ENCODE results near the gene RRAD. TPM values are rescaled to one million over a fixed set of nuclear protein-coding genes. Genes with fewer than 3 reads are reported as not detected.
"Not testable (repeated sequence)": the region's sequence is repeated elsewhere in the genome, so short reads cannot be mapped to it uniquely, and the experiment has no call there.

Gene RRAD
- total RNA-seq, 8 experiments from 2014 or later, result 0.60 to 33.2 (median 2.1) TPM

- no peak overlapping the region for H3K27ac ChIP-seq
- H3K4me1 ChIP-seq (replicated peaks in 1 of 2), result peaks cover 4 to 10% of the 10 kb centered on the region in 2 donors
- peak overlapping the region in 3 of 5 donors; percentile 12 to 24 (median 20) for H3K4me3 ChIP-seq
- in situ Hi-C loops (cut with MboI; ENCODE audit: low pct_unique_long_range_greater_than_20kb in 2 of 9, low sequenced_read_pairs in 9 of 9, unreplicated experiment in 9 of 9), result loop anchor here in 1 of 9 experiments (25.0 kb wide), 1 partner anchor 463 kb away; the partner anchor contains the start of gene ZDHHC1
- 8 to 55% (median 15%) methylated on average over 2 to 9 of the region's 21 CpGs; no CpG with 5 or more reads in 6 of the 10 experiments for WGBS, 10 experiments
- ATAC-seq (replicated peaks in 6 of 8), result peak in 4 of 8 experiments; percentile 2 to 38 (median 36)
Measured at GRCh38 chr16:66948837-66949225, 23.5 kb upstream of the RRAD start.

DNA sequence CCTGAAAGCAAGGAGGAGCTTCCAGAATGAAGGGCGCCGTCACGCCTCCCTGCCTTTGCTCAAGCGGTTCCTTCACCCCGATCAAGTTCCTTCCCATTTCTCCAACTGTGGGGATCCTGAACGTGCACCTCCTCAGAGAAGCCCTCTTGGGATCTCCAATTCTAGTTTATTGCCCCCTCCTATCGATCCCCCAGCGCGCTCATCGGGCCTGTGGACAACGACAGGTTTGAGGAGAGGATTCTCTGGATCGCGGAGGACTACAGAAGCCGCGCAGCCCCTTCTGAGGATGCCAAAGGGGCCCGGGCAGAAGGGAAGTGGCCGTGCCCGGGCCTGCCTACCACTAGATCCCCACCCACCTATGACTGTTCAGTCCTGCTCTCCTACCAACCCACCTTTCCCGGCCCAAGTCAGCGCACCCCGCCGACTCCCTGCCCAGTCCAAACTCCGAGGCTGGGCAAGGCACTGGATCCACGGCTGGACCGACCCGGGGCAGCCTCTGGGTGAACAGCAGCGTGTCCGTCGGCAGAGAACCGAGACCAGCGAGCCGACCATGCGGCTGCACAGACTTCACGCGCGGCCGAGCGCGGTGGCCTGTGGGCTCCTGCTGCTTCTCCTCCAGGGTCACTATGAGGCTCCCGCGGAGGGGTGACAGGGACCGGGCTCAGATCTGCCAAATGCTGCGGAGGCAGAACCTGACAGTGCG lies 22.9 kb upstream of the RRAD start:
- peak overlapping the region in 4 of 5 donors; percentile 12 to 24 (median 16) for H3K4me3 ChIP-seq
- in situ Hi-C loops (cut with MboI; ENCODE audit: low pct_unique_long_range_greater_than_20kb in 2 of 9, low sequenced_read_pairs in 9 of 9, unreplicated experiment in 9 of 9), result loop anchor here in 1 of 9 experiments (25.0 kb wide), 1 partner anchor 464 kb away; the partner anchor contains the start of gene ZDHHC1
- peaks cover 4 to 10% of the 10 kb centered on the region in 2 donors for H3K4me1 ChIP-seq (replicated peaks in 1 of 2)
- H3K27ac ChIP-seq, result no peak overlapping the region
- peak; percentile 11 to 63 (median 46) for ATAC-seq (replicated peaks in 6 of 8)
- WGBS, 10 experiments, result 0 to 12% (median 2%) methylated on average over 1 to 14 of the region's 44 CpGs; no CpG with 5 or more reads in 6 of the 10 experiments

DNA sequence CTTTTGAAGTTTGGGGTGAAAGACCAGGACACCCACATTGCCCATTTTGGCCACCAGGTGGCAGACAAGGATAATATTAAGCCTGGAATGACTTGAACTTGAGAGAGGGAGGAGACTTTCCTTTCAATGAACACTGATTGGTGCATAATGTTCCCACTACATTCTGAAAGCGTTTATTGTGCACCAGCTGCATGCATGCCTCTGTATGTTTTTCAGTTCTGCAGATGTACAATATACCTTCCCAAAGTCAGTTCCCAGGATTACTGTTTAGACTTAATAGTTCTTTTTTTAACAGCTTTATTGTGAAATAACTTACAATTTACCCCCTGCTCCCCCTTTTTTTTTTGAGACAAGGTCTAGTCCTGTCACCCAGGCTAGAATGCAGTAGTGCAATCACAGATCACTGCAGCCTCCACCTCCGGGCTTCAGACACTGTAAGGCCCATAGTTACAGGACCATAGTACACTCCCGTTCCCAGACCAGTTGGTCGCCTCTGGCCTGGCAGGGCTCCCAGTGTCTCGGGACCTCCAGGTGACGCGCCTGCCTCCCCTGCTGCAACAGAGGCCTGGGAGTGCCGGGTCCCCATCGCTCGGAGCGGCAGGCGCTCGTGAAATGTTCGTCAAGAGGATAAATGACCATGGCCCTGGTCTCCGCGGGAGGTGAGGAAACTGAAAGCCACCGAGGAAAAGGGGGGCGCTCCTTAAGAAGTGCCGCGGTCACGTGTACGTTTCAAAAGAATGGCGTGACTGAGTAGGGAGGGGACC lies 22.1 kb upstream of the RRAD start:
- in situ Hi-C loops (cut with MboI; ENCODE audit: low pct_unique_long_range_greater_than_20kb in 2 of 9, low sequenced_read_pairs in 9 of 9, unreplicated experiment in 9 of 9), result loop anchor here in 1 of 9 experiments (25.0 kb wide), 1 partner anchor 465 kb away; the partner anchor contains the start of gene ZDHHC1
- 0% methylated on average over 1 to 2 of the region's 23 CpGs; no CpG with 5 or more reads in 4 of the 10 experiments for WGBS, 10 experiments
- Histone ChIP-seq H3K4me3 (peak overlapping the region in 3 of 5 donors; percentile 12 to 24 (median 20)), H3K4me1 (replicated peaks in 1 of 2) (peaks cover 4 to 10% of the 10 kb centered on the region in 2 donors), H3K27ac (no peak overlapping the region)
- peak; percentile 53 to 86 (median 63) for ATAC-seq (replicated peaks in 6 of 8)

DNA sequence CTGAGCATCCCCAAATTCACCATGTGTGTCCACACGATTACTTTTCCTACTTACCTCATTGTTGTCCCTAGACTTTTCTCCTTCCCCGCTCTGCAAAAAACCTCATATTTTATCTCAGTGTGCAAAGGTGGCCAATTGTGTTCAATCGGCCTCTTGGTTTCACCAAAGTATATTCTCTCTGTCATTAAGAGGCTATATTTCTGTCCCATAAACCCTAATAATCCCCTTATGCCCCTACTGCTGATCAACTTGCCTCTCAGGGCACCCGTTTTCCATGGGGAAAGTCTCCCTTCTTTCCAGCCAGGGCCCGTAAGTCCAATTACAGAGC lies 21.6 kb upstream of the RRAD start:
- Histone ChIP-seq H3K4me3 (no peak overlapping the region), H3K27ac (no peak overlapping the region), H3K4me1 (replicated peaks in 1 of 2) (peaks cover 4 to 10% of the 10 kb centered on the region in 2 donors)
- in situ Hi-C loops (cut with MboI; ENCODE audit: low pct_unique_long_range_greater_than_20kb in 2 of 9, low sequenced_read_pairs in 9 of 9, unreplicated experiment in 9 of 9), result loop anchor here in 1 of 9 experiments (25.0 kb wide), 1 partner anchor 465 kb away; the partner anchor contains the start of gene ZDHHC1
- ATAC-seq (replicated peaks in 6 of 8), result peak in 1 of 8 experiments; percentile 2
- WGBS, 10 experiments, result 0 to 43% (median 29%) methylated on average over 1 to 5 of the region's 5 CpGs

DNA sequence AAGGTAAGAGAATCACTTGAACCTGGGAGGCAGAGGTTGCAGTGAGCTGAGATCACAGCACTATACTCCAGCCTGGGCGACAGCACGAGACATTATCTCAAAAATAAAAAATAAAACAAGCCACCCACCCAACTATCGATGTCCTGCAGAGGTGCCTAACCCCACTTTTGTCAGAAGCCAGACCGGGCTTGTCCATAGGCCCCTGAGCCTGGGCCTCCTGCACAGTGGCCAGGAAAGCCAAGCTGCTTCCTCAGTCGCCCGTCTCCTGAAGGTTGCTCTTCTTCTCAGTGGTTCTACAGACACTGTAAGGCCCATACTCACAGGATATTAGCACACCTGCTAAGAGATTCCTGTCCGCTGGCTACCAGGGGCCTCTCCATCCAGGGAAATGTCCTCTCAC lies 21.2 kb upstream of the RRAD start:
- H3K27ac ChIP-seq, result no peak overlapping the region
- no peak overlapping the region for H3K4me3 ChIP-seq
- H3K4me1 ChIP-seq (replicated peaks in 1 of 2), result peaks cover 4 to 10% of the 10 kb centered on the region in 2 donors
- in situ Hi-C loops (cut with MboI; ENCODE audit: low pct_unique_long_range_greater_than_20kb in 2 of 9, low sequenced_read_pairs in 9 of 9, unreplicated experiment in 9 of 9), result loop anchor here in 1 of 9 experiments (25.0 kb wide), 1 partner anchor 466 kb away; the partner anchor contains the start of gene ZDHHC1
- no peak for ATAC-seq (replicated peaks in 6 of 8)
- 43 to 87% (median 66%) methylated on average over 1 to 6 of the region's 7 CpGs; no CpG with 5 or more reads in 3 of the 10 experiments for WGBS, 10 experiments

DNA sequence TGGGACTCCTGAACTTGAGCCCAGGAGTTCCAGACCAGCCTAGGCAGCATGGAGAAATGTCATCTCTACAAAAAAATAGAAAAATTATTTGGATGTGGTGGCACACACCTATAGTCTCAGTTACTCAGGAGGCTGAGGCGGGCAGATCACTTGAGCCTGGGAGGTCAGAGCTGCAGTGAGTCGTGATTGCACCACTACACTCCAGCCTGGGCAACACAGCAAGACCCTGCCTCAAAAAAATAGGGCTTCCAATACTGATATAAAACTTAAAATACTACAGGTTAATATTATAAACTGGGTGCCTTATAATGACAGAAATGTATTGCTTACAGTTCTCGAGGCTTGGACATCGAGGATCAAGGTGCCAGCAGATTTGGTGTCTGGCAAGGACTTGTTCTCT lies 20.6 kb upstream of the RRAD start:
- Histone ChIP-seq H3K27ac (no peak overlapping the region), H3K4me1 (replicated peaks in 1 of 2) (peaks cover 4 to 10% of the 10 kb centered on the region in 2 donors), H3K4me3 (no peak overlapping the region)
- ATAC-seq (replicated peaks in 6 of 8), result no peak
- in situ Hi-C loops (cut with MboI; ENCODE audit: low pct_unique_long_range_greater_than_20kb in 2 of 9, low sequenced_read_pairs in 9 of 9, unreplicated experiment in 9 of 9), result loop anchor here in 1 of 9 experiments (25.0 kb wide), 1 partner anchor 466 kb away; the partner anchor contains the start of gene ZDHHC1
- WGBS, 10 experiments, result 20 to 100% (median 77%) methylated on average over 1 to 4 of the region's 4 CpGs; no CpG with 5 or more reads in 4 of the 10 experiments

- WGBS, 10 experiments, result 40 to 100% (median 84%) methylated on average over 1 to 7 of the region's 9 CpGs; no CpG with 5 or more reads in 2 of the 10 experiments
- ATAC-seq (replicated peaks in 6 of 8); H3K27ac ChIP-seq; H3K4me3 ChIP-seq: not testable (repeated sequence)
- H3K4me1 ChIP-seq (replicated peaks in 1 of 2), result peaks cover 4 to 10% of the 10 kb centered on the region in 2 donors
- in situ Hi-C loops (cut with MboI; ENCODE audit: low pct_unique_long_range_greater_than_20kb in 2 of 9, low sequenced_read_pairs in 9 of 9, unreplicated experiment in 9 of 9), result loop anchor here in 1 of 9 experiments (25.0 kb wide), 1 partner anchor 467 kb away; the partner anchor contains the start of gene ZDHHC1
Measured at GRCh38 chr16:66944971-66945370, 19.6 kb upstream of the RRAD start.

DNA sequence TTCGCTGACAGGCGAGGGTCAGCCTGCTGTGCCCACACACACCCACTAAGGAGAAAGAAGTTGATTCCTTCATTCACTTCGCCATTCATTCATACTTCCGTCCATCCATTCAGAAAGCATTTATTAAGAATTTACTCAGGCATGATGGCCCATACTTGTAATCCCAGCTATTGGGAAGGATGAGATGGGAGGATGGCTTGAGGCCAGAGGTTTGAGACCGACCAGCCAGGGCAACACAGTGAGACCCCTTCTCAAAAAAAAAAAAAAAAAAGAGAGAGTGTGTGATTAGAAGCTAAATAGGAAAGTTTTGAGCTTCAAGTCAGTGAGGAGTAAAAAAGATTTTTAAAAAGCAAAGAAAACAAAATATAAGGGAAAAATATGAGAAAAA lies 18.7 kb upstream of the RRAD start:
- WGBS, 10 experiments, result 50 to 100% (median 100%) methylated on average over 1 to 4 of the region's 5 CpGs
- no peak for ATAC-seq (replicated peaks in 6 of 8)
- in situ Hi-C loops (cut with MboI; ENCODE audit: low pct_unique_long_range_greater_than_20kb in 2 of 9, low sequenced_read_pairs in 9 of 9, unreplicated experiment in 9 of 9), result loop anchor here in 1 of 9 experiments (25.0 kb wide), 1 partner anchor 468 kb away; the partner anchor contains the start of gene ZDHHC1
- no peak overlapping the region for H3K27ac ChIP-seq
- H3K4me1 ChIP-seq (replicated peaks in 1 of 2), result peaks cover 3 to 10% of the 10 kb centered on the region in 2 donors
- no peak overlapping the region for H3K4me3 ChIP-seq

DNA sequence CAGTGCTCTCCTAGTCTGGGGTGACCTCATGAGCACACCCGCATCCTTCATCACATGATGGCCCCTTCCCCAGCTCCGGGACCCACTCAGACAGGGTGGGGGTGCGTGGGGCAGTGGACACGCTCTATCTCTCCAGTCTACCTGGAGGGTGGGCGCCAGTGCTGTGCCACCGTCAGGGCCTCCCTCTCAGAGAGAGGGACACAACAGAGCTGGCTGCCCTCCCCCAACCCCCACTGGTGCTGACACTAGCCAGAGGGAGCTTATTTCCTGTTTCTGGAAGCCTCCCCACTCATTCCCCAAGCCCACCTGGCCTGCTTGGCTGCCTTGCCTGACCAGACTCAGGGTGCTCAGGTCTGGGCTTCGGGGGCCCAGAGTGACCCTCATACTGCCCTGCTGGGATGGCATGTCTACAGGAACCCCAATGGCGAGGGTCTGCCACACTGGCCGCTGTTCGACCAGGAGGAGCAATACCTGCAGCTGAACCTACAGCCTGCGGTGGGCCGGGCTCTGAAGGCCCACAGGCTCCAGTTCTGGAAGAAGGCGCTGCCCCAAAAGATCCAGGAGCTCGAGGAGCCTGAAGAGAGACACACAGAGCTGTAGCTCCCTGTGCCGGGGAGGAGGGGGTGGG lies 18.2 kb upstream of the RRAD start:
- ATAC-seq (replicated peaks in 6 of 8), result peak in 1 of 8 experiments; percentile 5
- in situ Hi-C loops (cut with MboI; ENCODE audit: low pct_unique_long_range_greater_than_20kb in 2 of 9, low sequenced_read_pairs in 9 of 9, unreplicated experiment in 9 of 9), result loop anchor here in 1 of 9 experiments (25.0 kb wide), 1 partner anchor 469 kb away; the partner anchor contains the start of gene ZDHHC1
- Histone ChIP-seq H3K27ac (no peak overlapping the region), H3K4me1 (replicated peaks in 1 of 2) (peaks cover 0 to 8% of the 10 kb centered on the region in 2 donors), H3K4me3 (no peak overlapping the region)
- 90 to 100% (median 95%) methylated on average over 1 to 2 of the region's 15 CpGs; no CpG with 5 or more reads in 6 of the 10 experiments for WGBS, 10 experiments

- H3K27ac ChIP-seq, result no peak overlapping the region
- ATAC-seq (replicated peaks in 6 of 8), result no peak
- WGBS, 10 experiments, result 55 to 100% (median 80%) methylated on average over 3 to 4 of the region's 5 CpGs; no CpG with 5 or more reads in 7 of the 10 experiments
- in situ Hi-C loops (cut with MboI; ENCODE audit: low pct_unique_long_range_greater_than_20kb in 2 of 9, low sequenced_read_pairs in 9 of 9, unreplicated experiment in 9 of 9), result loop anchor here in 1 of 9 experiments (25.0 kb wide), 1 partner anchor 469 kb away; the partner anchor contains the start of gene ZDHHC1
- H3K4me3 ChIP-seq, result no peak overlapping the region
- H3K4me1 ChIP-seq (replicated peaks in 1 of 2), result peaks cover 0 to 3% of the 10 kb centered on the region in 2 donors
Measured at GRCh38 chr16:66942981-66943380, 17.6 kb upstream of the RRAD start.

DNA sequence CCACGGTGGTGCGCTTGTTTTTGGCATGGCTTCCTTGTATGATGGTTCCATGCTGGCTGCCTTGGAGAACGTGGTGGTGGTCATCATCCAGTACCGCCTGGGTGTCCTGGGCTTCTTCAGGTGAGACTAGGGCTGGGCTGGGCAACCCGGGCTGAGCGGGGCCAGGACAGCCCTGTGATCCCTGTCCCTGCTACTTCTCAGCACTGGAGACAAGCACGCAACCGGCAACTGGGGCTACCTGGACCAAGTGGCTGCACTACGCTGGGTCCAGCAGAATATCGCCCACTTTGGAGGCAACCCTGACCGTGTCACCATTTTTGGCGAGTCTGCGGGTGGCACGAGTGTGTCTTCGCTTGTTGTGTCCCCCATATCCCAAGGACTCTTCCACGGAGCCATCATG lies 14.9 kb upstream of the RRAD start:
- Histone ChIP-seq H3K4me1 (replicated peaks in 1 of 2) (peaks cover 11 to 13% of the 10 kb centered on the region in 2 donors), H3K27ac (no peak overlapping the region), H3K4me3 (no peak overlapping the region)
- WGBS, 10 experiments, result 80 to 100% (median 92%) methylated on average over 1 to 5 of the region's 16 CpGs; no CpG with 5 or more reads in 5 of the 10 experiments
- in situ Hi-C loops (cut with MboI; ENCODE audit: low pct_unique_long_range_greater_than_20kb in 2 of 9, low sequenced_read_pairs in 9 of 9, unreplicated experiment in 9 of 9), result loop anchor here in 1 of 9 experiments (25.0 kb wide), 1 partner anchor 472 kb away; the partner anchor contains the start of gene ZDHHC1
- ATAC-seq (replicated peaks in 6 of 8), result no peak

GRCh38 chr16:66939366-66939765 lies 14.0 kb upstream of the RRAD start:
- no peak for ATAC-seq (replicated peaks in 6 of 8)
- in situ Hi-C loops (cut with MboI; ENCODE audit: low pct_unique_long_range_greater_than_20kb in 2 of 9, low sequenced_read_pairs in 9 of 9, unreplicated experiment in 9 of 9), result loop anchor here in 1 of 9 experiments (25.0 kb wide), 1 partner anchor 473 kb away; the partner anchor contains the start of gene ZDHHC1
- H3K4me3 ChIP-seq, result no peak overlapping the region

More at GRCh38 chr16:66939366-66939765, 14.0 kb upstream of the RRAD start:
- Histone ChIP-seq H3K4me1 (replicated peaks in 1 of 2) (peaks cover 11 to 13% of the 10 kb centered on the region in 2 donors), H3K27ac (no peak overlapping the region)
